Measurements from ENCODE around the gene PDP2.

DNA sequence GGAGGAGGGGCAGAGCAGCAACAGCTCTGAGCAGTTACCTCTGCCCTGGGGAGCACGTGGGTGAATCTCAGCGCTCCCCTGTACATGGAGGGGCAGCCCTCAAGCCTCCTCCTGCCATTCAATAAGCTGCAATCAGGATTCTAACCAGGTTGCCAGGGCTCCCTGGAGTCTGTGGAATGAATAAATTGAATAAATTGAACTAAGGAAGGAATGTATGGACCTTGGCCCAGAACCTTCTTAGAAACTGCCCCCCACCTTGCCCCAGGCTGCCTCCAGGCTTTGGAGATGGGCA is 39.9 kb downstream of the PDP2 start:
- TF ChIP-seq, protein P1, sequence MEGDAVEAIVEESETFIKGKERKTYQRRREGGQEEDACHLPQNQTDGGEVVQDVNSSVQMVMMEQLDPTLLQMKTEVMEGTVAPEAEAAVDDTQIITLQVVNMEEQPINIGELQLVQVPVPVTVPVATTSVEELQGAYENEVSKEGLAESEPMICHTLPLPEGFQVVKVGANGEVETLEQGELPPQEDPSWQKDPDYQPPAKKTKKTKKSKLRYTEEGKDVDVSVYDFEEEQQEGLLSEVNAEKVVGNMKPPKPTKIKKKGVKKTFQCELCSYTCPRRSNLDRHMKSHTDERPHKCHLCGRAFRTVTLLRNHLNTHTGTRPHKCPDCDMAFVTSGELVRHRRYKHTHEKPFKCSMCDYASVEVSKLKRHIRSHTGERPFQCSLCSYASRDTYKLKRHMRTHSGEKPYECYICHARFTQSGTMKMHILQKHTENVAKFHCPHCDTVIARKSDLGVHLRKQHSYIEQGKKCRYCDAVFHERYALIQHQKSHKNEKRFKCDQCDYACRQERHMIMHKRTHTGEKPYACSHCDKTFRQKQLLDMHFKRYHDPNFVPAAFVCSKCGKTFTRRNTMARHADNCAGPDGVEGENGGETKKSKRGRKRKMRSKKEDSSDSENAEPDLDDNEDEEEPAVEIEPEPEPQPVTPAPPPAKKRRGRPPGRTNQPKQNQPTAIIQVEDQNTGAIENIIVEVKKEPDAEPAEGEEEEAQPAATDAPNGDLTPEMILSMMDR (IDR thresholded peaks at IDR 0.05; ENCODE audit: low read length), result no peak
- TF ChIP-seq EZH2 (IDR thresholded peaks at IDR 0.05; ENCODE audit: borderline replicate concordance, low read length), result no peak

Measured in OCI-LY1 (cell line).